T-cell (primary cell): ENCODE data around the gene CLEC9A. TPM values are rescaled to one million over a fixed set of nuclear protein-coding genes. Genes with fewer than 3 reads are reported as not detected.

Source experiments
- total RNA-seq, 35 experiments: library from RNA in 6 of 35; stranded (reverse) in 6 of 35; fragments of 120-200 nt in 1 of 35; gene quantifications; one replicate each; pipeline versions ENCODE4 v1.2.1 to v1.2.4 and lab custom pipeline; 2013 to 2026

Gene CLEC9A
- total RNA-seq, 5 donors from 2014 or later (not counting 1 experiment from before 2014, with no cell fraction given): 0.61 TPM; not detected in 4

Other genes with a start within 250 kb of the CLEC9A start
- 10 to 100 TPM in 1 of 5 donors, 1 to 10 TPM in 1, under 1 TPM in 3; 0.35 to 24.8 (median 0.95) TPM for gene KLRF1, start 203.2 kb upstream of the CLEC9A start, total RNA-seq
- 100 to 1,000 TPM in 1 of 5 donors, 10 to 100 TPM in 4; 60.0 to 101 (median 74.7) TPM for gene CLEC2B, start 161.3 kb upstream of the CLEC9A start, total RNA-seq
- gene KLRF2, start 149.2 kb upstream of the CLEC9A start, total RNA-seq: not detected
- gene CLEC2A, start 98.3 kb upstream of the CLEC9A start, total RNA-seq: not detected
- gene CLEC12A, start 59.3 kb upstream of the CLEC9A start, total RNA-seq: under 1 TPM in 1 of 5 donors, not detected in 4; 0.26 TPM
- under 1 TPM in 1 of 5 donors, not detected in 4; 0.50 TPM for gene CLEC1B, start 31.6 kb upstream of the CLEC9A start, total RNA-seq
- gene CLEC12B, start 20.1 kb upstream of the CLEC9A start, total RNA-seq: not detected
- gene CLEC1A, start 68.3 kb downstream of the CLEC9A start, total RNA-seq: not detected
- 1 to 10 TPM in 2 of 5 donors, under 1 TPM in 3; 0.15 to 1.6 (median 0.49) TPM for gene CLEC7A, start 99.5 kb downstream of the CLEC9A start, total RNA-seq
- under 1 TPM in 3 of 5 donors, not detected in 2; 0.12 to 0.60 (median 0.33) TPM for gene OLR1, start 141.4 kb downstream of the CLEC9A start, total RNA-seq
- gene TMEM52B, start 148.3 kb downstream of the CLEC9A start, total RNA-seq: not detected
- 100 to 1,000 TPM in 2 of 5 donors, 10 to 100 TPM in 3; 46.7 to 129 (median 53.7) TPM for gene GABARAPL1, start 182.2 kb downstream of the CLEC9A start, total RNA-seq